Ovary (tissue), 9 donors: Measurements from ENCODE around the gene STAMBPL1. TPM values are rescaled to one million over a fixed set of nuclear protein-coding genes. Genes with fewer than 3 reads are reported as not detected.
A peak's percentile ranks its signal among the peaks of the same experiment; 100 is the strongest.

Experiments used
- DNase-seq, 5 donors: peaks; one replicate each; pipeline ENCODE4 v3.0.0-alpha.2; 2019 to 2020
- H3K27ac ChIP-seq, 2 donors: fragments of 200-600 bp; one replicate each; pipeline versions ENCODE4 v1.5.1 to v1.8.0; 2019 to 2022
- H3K27me3 ChIP-seq: fragments of 200-600 bp; one replicate; pipeline ENCODE4 v1.8.0; 2022
- H3K36me3 ChIP-seq: fragments of 200-600 bp; sonication (generic); one replicate; pipeline ENCODE4 v1.5.1; 2019
- H3K4me1 ChIP-seq: one replicate; pipeline ENCODE4 v1.8.1; 2013; ENCODE audit warnings: mild to moderate bottlenecking, moderate library complexity; ENCODE audit not compliant: insufficient read depth
- H3K4me3 ChIP-seq: fragments of 200-600 bp; sonication (generic); one replicate; pipeline ENCODE4 v1.5.1; 2017
- H3K9me3 ChIP-seq, 2 donors: fragments of 200-600 bp in 1 of 2; sonication (generic) in 1 of 2; one replicate each; pipeline versions ENCODE4 v1.5.1 to v1.8.1; 2013 to 2019; ENCODE audit warnings: mild to moderate bottlenecking in 1 of 2, moderate library complexity in 1 of 2
- CTCF ChIP-seq, 3 donors: fragments of 450-650 bp in 2 of 3; fragments of 200-600 bp in 1 of 3; IDR thresholded peaks; one replicate each; pipeline versions ENCODE4 v1.5.1 to v1.8.0; 2016 to 2022; ENCODE audit warnings: antibody characterized with exemption in 3 of 3, mild to moderate bottlenecking in 1 of 3
- EP300 ChIP-seq: sonication (generic); formaldehyde crosslinking; IDR thresholded peaks from one replicate; pipeline ENCODE4 v1.6.1; 2017; ENCODE audit warnings: antibody characterized with exemption
- POLR2A ChIP-seq: fragments of 450-650 bp; IDR thresholded peaks from one replicate; pipeline ENCODE4 v1.6.1; 2017; ENCODE audit warnings: antibody characterized with exemption, mild to moderate bottlenecking, moderate library complexity
- WGBS, 3 donors: extraction: QIAGEN DNeasy Blood & Tissue Kit in 1 of 3; methylation state at CpG; one replicate each; pipeline versions ENCODE4 v1.1.5 to v1.1.7; 2013 to 2017; 5-methylcytosine and 5-hydroxymethylcytosine counted together
- intact Hi-C, 4 donors: fragments of 100-400 bp; cut with DNase I; formaldehyde crosslinking; loops; one replicate each; pipeline versions ENCODE4 v1.11.0 to v1.15.1; 2022 to 2023
- polyA plus RNA-seq, 2 donors: library from polyadenylated mRNA; stranded (reverse); fragments of 200-250 nt in 1 of 2; fragments of 350-450 nt in 1 of 2; fragmentation: Illumina TruSeq in 1 of 2; extraction: RNeasy Lipid Tissue Mini Kit (QIAGEN cat#74804) in 1 of 2; gene quantifications; one replicate each; pipeline ENCODE4 v1.2.3, GENCODE V29; 2013 to 2014
- total RNA-seq, 7 donors: library from RNA; depleted of rRNA in 2 of 7; stranded (reverse); fragments of >200 nt in 2 of 7; fragmentation: NEBNext Ultra II Directional in 3 of 7; extraction: Animal tissue kit (Norgen Biotek cat#: 25700) in 3 of 7; gene quantifications; one replicate each; pipeline versions ENCODE4 v1.1.0 to v1.2.4, GENCODE V29; 2016 to 2023
- donor health status: DM: no; HTN: no; CAD: no; lungs with moderate emphysema.
- donor health status: DM: no; HTN: no; CAD: no.
- donor health status: Bipolar disorder and iron deficiency.
- donor health status: DM: yes; HTN: yes; CAD: no.
- donor health status: DM: no; HTN: no; CAD: no.
- donor health status: DM: yes; HTN: yes; CAD: no.

STAMBPL1 gene
- total and polyA plus RNA-seq, 9 donors: 7.9 to 39.6 (median 14.4) TPM

- no peaks in the 10 kb centered on the region for H3K27me3 ChIP-seq
- DNase-seq: no peak
- no peak overlapping the region for H3K27ac ChIP-seq
- TF ChIP-seq CTCF (IDR thresholded peaks at IDR 0.05) (no peak), POLR2A (no peak), EP300 (no peak)
- no peak overlapping the region for H3K4me3 ChIP-seq
- no peaks in the 10 kb centered on the region for H3K36me3 ChIP-seq
- peaks cover 6% of the 10 kb centered on the region for H3K4me1 ChIP-seq
- intact Hi-C loops: no loop called here
- WGBS, 3 donors: 87 to 94% (median 90%) methylated on average over 4 of the region's 4 CpGs
- H3K9me3 ChIP-seq: no peaks in the 10 kb centered on the region
These were observed 10.8 kb downstream of the STAMBPL1 start for GRCh38 chr10:88890681-88891381.

- H3K4me1 ChIP-seq: peaks cover 11% of the 10 kb centered on the region
- no peaks in the 10 kb centered on the region for H3K36me3 ChIP-seq
- 23 to 92% (median 73%) methylated on average over 2 of the region's 2 CpGs for WGBS, 3 donors
- H3K4me3 ChIP-seq: no peak overlapping the region
- H3K27ac ChIP-seq: no peak overlapping the region
- H3K9me3 ChIP-seq: no peaks in the 10 kb centered on the region
- intact Hi-C loops: no loop called here
- TF ChIP-seq POLR2A (no peak), CTCF (IDR thresholded peaks at IDR 0.05) (no peak), EP300 (no peak)
- no peaks in the 10 kb centered on the region for H3K27me3 ChIP-seq
- no peak for DNase-seq
These were observed 12.3 kb downstream of the STAMBPL1 start for GRCh38 chr10:88892222-88892967.

- intact Hi-C loops: no loop called here
- Histone ChIP-seq H3K27ac (no peak overlapping the region), H3K27me3 (no peaks in the 10 kb centered on the region), H3K4me3 (no peak overlapping the region), H3K4me1 (peaks cover 11% of the 10 kb centered on the region), H3K9me3 (no peaks in the 10 kb centered on the region), H3K36me3 (no peaks in the 10 kb centered on the region)
- WGBS, 3 donors: 60 to 70% (median 62%) methylated on average over 3 of the region's 3 CpGs
- no peak for TF ChIP-seq POLR2A
- TF ChIP-seq EP300: no peak
- TF ChIP-seq CTCF (IDR thresholded peaks at IDR 0.05): no peak
- no peak for DNase-seq
These were observed 13.6 kb downstream of the STAMBPL1 start for GRCh38 chr10:88893611-88894010.

- intact Hi-C loops: no loop called here
- TF ChIP-seq POLR2A (no peak), CTCF (IDR thresholded peaks at IDR 0.05) (no peak), EP300 (no peak)
- no peak for DNase-seq
- no peaks in the 10 kb centered on the region for H3K9me3 ChIP-seq
- no peak overlapping the region for H3K4me3 ChIP-seq
- no peaks in the 10 kb centered on the region for H3K36me3 ChIP-seq
- peak overlapping the region in 1 of 2 donors; percentile 16 for H3K27ac ChIP-seq
- 81 to 88% (median 85%) methylated on average over 1 of the region's 1 CpG for WGBS, 3 donors
- H3K27me3 ChIP-seq: no peaks in the 10 kb centered on the region
- H3K4me1 ChIP-seq: peaks cover 13% of the 10 kb centered on the region
These were observed 15.2 kb downstream of the STAMBPL1 start for GRCh38 chr10:88895250-88895649.
